Endometrial microvascular endothelial cells (primary cell): ENCODE results near the gene CAMTA2. TPM values are rescaled to one million over a fixed set of nuclear protein-coding genes. Genes with fewer than 3 reads are reported as not detected.
"Not testable (repeated sequence)": the region's sequence is repeated elsewhere in the genome, so short reads cannot be mapped to it uniquely, and the experiment has no call there.

Experiments used
- in situ Hi-C: cut with HindIII; loops from 2 replicates; pipeline ENCODE4 v1.10.0; 2017; ENCODE audit warnings: low sequenced_read_pairs, low pct_unique_long_range_greater_than_20kb; ENCODE audit errors: inconsistent ontology term
- total RNA-seq: library from RNA; depleted of rRNA; stranded (reverse); fragments of >200 nt; gene quantifications from one replicate; pipeline ENCODE4 v1.2.3, GENCODE V29; 2015; ENCODE audit errors: inconsistent ontology term

The CAMTA2 gene
- total RNA-seq, 1 donor from 2014 or later = 17.6 TPM

DNA sequence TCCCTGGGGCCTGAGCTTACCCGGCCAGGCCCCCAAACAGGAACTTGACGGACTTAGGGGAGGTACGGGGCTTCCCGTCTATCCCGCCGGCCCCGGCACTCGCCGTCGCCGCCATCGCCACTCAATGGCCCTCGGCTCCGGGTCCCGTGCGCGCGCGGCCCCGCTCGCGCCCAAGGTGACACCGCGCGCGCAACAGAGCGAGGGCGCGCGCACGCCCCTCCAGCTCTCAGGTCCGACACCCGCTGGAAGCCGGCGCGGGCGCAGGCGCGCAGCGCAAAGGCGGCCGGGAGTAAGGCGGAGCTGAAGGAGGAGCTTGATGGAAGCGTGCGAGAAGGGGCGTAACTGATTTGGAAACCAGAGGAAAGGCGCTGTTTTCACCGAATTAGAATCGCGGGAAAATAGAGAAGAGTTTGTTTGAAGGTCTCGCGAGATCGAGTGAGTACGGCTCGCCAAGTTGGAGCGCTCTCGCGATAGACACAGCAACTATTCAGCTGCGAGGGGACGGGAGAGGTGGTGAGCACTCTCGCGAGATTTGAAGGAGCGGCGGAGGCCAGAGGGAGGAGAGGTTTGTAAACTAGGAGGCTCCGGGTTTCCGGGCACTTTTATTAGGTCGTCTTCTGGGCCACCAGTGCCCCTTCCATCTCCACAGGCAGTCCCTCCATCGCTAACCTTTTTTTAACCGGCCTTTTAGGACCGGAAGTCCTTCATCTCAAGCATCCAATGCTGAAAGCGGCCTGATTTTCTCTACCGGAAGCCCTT is 47.5 kb downstream of the CAMTA2 start, which contains the start of the genes RNF167 and SLC25A11:
TSS of gene RNF167 (plus strand) at position 473 of the 759 bp plus-strand sequence. CDS start 642 bp downstream, outside the sequence.
TSS of gene SLC25A11 (minus strand) at position 251 of the 759 bp plus-strand sequence. CDS start at position 115, 136 bp downstream.
- in situ Hi-C loops = no loop called here

DNA sequence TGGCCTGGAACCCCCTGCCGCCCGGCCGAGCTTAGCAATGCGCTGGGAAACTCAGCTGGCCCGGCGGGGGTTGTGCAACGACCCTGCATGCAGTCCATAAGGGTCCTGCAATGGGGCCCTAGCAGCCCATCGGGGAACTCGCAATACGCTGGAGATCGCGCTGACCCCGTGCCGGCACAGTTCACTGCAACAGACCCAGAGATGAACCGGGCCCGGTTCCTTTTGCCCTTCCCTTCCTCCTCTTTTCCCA is 48.0 kb downstream of the CAMTA2 start:
- in situ Hi-C loops = no loop called here

DNA sequence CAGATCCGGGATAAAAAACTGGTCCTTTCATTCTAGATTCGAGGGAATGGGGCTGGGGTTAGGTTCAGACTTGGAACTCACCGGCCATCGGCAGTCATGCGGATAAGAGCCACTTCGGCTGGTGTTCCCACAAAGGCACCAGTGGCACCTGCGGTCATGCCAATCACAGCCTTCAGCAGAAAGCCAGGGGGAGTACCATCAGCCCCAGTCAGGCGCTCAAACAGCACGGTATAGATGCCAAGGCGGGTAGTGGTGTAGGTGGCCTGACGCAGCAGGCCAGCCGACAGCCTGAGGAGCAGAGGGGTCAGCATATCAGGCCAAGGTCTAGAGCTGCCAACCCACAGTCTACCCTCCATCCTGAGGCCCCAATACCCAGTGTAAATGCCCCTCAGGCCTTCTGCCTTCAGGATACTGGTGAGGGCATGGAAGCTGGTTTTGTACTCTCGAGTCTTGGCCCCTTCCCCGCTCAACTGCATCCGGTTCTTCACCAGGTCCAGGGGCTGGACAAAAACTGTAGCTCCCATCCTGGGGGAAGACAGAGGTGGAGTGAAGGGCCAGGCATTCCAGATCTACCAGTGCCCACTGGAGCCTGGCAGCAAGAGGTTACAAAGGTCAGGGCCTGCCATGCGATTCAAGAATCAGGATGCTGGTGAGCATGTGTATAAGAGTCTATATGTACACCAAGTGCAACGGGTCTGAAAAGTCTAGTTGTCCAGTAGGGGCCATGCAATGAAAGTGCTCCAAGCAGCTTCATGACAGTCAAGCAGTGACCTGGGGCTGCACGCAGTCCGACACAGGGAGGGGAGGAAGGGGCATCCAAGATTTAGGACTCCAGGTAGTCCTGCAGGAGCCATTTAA is 48.6 kb downstream of the CAMTA2 start:
- in situ Hi-C loops = no loop called here

DNA sequence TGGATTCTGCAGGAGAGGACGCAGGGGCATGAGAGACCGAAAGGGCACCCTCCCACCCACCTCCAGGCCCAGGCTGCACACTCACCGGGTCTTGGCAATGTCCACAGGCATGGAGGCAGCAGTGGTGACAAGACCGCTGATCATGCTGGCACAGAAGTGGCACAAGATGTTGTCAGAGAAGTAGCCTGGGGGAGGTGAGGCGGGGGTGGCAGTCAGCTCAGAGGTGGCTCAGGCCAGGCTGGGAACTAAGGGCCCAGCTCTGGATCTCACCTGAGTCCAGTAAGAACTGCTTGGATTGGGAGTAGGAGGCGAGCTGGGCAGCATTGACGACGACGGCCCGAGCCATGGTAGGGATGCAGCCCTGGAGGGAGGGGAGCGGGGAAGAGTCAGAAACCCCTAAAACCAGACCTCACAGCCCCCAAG is 49.4 kb downstream of the CAMTA2 start:
- in situ Hi-C loops = no loop called here

DNA sequence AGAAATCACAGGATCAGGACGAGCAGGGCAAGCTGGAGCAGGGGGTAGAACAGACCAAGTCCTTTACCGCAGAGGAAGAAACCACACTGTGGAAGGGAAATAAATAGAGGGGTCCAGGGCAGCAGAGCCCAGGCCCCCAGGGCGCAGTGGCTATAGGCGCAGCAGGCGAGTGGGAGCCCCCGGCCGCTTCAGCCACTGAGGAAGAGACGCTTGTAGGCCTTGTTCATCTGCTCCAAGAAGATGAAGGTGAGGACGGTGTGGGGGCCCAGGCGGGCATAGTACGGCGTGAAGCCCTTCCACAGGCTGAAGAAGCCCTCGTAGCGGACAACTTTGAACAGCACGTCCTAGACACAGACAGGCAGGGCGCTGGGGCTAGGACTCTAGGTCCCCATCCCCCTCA is 49.9 kb downstream of the CAMTA2 start:
- in situ Hi-C loops = no loop called here

DNA sequence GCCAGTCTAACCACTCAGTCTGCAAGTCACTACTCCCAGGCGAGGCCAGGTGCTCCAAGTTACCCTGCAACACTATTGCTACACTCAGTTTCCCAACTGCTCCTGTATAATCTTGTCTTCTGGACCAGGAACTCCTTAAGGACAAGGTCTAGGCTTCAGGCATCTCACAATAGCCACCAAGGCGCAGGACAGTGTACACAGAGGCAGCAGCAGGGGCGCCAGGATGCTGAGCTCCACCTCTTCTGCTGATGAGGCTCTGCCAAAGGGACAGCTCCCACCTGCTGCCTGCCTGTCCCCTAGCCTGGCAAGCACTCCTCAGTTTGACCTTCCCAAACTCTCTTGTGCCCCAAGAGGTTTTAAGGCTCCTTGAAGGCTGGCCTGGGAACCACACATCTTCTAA is 51.0 kb downstream of the CAMTA2 start:
- in situ Hi-C loops = no loop called here

DNA sequence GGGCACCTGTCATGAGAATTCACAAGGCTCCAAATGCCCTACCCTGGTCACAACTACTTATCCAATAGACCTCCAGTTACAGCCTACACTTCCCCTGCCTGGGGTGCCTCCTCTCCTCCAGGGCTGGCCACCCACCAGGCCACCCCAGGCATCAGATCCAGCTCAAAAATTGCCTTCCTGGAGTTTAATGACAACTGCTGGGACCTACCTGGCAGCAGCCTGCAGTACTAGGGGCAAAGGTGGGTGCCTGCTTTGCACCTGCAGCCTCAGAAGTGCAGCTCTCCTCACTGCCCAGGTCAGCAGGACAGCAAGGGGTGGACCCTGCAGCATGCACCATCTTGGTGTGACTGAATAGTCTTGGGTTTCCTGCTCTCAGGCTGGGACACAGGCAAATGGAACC is 51.8 kb downstream of the CAMTA2 start:
- in situ Hi-C loops = no loop called here

DNA sequence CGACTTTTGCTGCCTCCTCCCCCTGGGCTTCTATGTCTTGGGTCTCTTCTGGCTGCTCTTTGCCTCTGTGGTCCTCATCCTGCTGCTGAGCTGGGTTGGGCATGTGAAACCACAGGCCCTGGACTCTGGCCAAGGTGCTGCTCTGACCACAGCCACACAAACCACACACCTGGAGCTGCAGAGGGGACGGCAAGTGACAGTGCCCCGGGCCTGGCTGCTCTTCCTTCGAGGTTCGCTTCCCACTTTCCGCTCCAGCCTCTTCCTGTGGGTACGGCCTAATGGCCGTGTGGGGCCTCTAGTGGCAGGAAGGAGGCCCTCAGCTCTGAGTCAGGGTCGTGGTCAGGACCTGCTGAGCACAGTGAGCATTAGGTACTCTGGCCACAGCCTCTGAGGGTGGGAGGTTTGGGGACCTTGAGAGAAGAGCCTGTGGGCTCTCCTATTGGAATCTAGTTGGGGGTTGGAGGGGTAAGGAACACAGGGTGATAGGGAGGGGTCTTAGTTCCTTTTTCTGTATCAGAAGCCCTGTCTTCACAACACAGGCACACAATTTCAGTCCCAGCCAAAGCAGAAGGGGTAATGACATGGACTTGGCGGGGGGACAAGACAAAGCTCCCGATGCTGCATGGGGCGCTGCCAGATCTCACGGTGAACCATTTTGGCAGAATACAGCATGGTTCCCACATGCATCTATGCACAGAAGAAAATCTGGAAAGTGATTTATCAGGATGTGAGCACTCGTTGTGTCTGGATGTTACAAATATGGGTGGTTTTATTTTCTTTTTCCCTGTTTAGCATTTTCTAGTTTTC is 53.1 kb downstream of the CAMTA2 start:
- in situ Hi-C loops = no loop called here

DNA sequence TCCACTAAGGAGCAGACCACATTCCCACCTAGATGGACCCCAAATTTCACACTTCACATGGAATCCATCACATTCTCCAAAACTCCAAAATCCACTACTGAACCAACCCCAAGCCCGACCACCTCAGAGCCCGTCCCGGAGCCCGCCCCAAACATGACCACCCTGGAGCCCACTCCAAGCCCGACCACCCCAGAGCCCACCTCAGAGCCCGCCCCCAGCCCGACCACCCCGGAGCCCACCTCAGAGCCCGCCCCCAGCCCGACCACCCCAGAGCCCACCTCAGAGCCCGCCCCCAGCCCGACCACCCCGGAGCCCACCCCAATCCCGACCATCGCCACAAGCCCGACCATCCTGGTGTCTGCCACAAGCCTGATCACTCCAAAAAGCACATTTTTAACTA is 53.8 kb downstream of the CAMTA2 start:
- in situ Hi-C loops = no loop called here

DNA sequence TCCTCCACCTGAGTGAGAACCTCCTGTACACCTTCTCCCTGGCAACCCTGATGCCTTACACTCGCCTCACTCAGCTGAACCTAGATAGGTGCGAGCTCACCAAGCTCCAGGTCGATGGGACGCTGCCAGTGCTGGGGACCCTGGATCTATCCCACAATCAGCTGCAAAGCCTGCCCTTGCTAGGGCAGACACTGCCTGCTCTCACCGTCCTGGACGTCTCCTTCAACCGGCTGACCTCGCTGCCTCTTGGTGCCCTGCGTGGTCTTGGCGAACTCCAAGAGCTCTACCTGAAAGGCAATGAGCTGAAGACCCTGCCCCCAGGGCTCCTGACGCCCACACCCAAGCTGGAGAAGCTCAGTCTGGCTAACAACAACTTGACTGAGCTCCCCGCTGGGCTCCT is 54.7 kb downstream of the CAMTA2 start:
- in situ Hi-C loops = no loop called here

DNA sequence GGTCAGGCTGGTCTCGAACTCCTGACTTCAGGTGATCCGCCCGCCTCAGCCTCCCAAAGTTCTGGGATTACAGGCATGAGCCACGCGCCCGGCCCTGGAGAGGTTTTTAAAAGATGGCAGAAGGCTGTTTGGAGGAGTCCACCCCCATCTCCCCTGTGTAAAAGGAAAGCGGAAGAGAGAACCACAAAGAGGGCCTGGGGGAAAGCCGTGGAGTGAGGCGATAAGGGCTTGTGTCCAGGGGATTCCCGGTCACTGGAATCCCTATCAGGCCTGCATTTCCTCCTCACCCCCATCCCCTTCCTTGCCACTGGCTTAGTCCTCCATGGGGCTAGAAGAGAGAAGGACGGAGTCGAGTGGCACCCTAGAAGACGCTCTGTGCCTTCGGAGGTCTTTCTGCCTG is 55.5 kb downstream of the CAMTA2 start, which contains the start of gene GP1BA:
TSS of gene GP1BA (plus strand) at position 315 of the 400 bp plus-strand sequence. CDS start 328 bp downstream, outside the sequence.
- in situ Hi-C loops = no loop called here

DNA sequence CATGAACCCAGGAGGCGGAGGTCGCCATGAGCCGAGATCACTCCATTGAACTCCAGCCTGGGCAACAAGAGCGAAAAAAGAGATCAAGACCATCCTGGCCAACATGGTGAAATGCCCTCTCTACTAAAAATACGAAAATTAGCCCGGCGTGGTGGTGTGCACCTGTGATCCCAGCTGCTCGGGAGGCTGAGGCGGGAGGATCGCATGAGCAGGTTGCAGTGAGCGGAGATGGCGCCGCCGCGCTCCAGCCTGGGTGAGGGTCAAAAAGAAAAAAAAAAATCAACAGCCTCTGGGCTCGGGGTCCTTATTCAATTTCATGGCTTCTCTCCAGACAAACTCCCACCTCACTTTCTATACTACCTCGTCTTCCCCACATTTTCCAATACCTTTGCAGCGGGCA is 58.6 kb downstream of the CAMTA2 start:
- in situ Hi-C loops = no loop called here

DNA sequence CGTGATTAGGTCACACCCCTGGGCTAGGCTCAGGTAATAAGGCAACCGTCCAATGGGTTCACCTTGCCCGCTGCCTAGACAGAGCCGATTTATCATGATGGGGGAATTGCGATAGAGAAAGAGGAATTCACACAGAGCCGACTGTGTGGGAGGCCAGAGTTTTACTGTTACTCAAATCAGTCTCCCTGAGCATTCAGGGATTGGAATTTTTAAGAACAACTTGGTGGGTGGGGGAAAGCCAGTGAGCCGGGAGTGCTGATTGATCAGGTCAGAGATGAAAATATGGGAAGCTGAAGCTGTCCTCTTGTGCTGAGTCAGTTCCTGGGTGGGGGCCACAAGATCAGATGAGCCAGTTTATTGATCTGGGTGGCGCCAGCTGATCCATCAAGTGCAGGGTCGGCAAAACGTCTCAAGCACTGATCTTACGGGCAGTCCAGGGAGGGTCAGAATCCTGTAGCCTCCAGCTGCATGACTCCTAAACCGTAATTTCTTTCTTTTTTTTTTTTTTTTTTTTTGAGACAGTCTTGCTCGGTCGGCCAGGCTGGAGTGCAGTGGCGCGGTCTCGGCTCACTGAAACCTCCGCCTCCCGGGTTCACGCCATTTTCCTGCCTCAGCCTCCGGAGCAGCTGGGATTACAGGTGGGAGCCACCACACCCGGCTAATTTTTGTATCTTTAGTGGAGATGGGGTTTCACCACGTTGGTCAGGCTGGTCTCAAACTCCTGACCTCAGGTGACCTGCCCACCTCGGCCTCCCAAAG is 60.7 kb downstream of the CAMTA2 start:
- in situ Hi-C loops = not testable (repeated sequence)

DNA sequence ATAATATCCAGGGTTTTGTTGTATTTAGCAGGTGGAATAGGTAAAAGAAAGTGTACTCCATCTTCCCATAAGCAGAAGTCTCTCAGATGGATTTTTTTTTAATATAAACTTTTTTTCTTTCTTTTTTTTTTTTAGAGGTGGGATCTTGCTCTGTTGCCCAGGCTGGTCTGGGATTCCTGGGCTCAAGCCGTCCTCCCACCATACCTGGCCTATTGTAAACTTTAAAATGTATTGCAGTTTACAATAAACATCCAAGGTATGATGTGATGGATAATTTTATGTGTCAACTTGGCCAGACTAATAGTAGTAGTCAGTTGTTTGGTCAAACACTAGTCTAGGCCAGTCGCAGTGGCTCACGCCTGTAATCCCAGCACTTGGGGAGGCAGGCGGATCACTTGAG is 66.2 kb downstream of the CAMTA2 start:
- in situ Hi-C loops = no loop called here

DNA sequence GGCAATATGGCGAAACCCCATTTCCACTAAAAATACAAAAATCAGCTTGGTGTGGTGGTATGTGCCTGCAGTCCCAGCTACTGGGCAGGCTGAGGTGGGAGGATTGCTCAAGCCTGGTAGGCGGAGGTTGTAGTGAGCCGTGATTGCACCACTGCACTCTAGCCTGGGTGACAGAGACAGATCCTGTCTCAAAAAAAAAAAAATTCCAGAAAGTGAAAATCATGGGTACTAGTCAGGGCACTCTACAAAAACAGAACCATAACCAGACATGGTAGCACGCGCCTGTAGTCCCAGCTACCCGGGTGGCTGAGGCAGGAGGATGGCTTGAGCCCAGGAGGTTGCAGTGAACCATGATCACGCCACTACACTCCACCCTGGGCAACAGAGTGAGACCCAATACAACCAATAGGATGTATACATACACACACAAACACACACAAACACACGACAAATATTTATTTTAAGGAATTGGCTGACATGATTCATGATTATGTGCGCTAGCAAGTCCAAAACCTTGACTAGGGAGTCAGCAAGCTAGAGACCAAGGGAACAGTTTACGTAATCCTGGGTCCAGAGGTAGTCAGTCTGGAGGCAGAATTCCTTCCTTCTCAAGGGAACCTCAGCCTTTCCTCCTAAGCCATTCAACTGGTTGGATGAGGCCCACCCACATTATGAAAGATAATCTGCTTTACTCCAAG is 67.0 kb downstream of the CAMTA2 start:
- in situ Hi-C loops = no loop called here

DNA sequence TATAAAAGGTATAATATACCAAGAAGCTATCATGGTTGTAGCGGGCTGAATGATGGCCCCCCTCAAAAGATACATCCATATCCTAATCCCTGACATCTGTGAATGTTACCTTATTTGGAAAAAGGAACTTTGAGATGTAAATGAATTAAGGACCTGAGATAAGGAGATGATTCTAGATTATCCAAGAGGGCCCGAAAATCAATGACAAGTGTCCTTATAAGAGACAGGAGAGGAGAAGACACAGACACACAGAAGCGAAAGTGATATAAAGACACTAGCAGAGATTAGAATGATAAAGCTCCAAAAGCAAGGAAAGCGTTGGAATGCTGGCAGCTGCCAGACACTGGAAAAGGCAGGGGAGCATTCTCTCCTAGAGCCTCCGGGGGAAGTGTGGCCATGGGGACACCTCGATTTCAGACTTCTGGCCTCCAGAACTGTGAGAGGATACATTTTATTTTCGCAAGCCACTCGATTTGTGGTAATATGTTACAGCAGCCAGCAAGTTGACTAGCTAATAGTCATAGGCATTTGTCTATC is 67.9 kb downstream of the CAMTA2 start:
- in situ Hi-C loops = no loop called here
